Tibial nerve (tissue), 3 donors: ENCODE measurements around the gene LENEP.

Experiments used
- CTCF ChIP-seq, 5 experiments: fragments of 200-600 bp in 3 of 5; fragments of 450-650 bp in 2 of 5; sonication (generic) in 3 of 5; IDR thresholded peaks; one replicate each; pipeline ENCODE4 v1.5.1; 2016 to 2019; ENCODE audit warnings: antibody characterized with exemption in 5 of 5, mild to moderate bottlenecking in 3 of 5, moderate library complexity in 2 of 5
- POLR2A ChIP-seq, 2 donors: fragments of 450-650 bp; IDR thresholded peaks; one replicate each; pipeline ENCODE4 v1.6.1; 2017; ENCODE audit warnings: antibody characterized with exemption in 2 of 2, mild to moderate bottlenecking in 2 of 2, moderate library complexity in 2 of 2

GRCh38 chr1:155039308-155039669 lies 45.9 kb downstream of the LENEP start:
- TF ChIP-seq CTCF (IDR thresholded peaks at IDR 0.05) (no peak), POLR2A (IDR thresholded peaks at IDR 0.05) (no peak)
